Measurements from ENCODE around the gene WSCD1.

GRCh38 chr17:6100146-6100545 is 30.0 kb downstream of the WSCD1 start:
- TF ChIP-seq POLR2AphosphoS5 (IDR thresholded peaks at IDR 0.05; ENCODE audit: low read depth, low read length) (no peak), TAF1 (IDR thresholded peaks at IDR 0.05; ENCODE audit: borderline replicate concordance, insufficient read depth, low read length) (no peak), FOXP2 (optimal IDR thresholded peaks at IDR 0.05; ENCODE audit: borderline replicate concordance, extremely low read depth, extremely low read length, insufficient read depth) (no peak)
- TF ChIP-seq, protein P1, sequence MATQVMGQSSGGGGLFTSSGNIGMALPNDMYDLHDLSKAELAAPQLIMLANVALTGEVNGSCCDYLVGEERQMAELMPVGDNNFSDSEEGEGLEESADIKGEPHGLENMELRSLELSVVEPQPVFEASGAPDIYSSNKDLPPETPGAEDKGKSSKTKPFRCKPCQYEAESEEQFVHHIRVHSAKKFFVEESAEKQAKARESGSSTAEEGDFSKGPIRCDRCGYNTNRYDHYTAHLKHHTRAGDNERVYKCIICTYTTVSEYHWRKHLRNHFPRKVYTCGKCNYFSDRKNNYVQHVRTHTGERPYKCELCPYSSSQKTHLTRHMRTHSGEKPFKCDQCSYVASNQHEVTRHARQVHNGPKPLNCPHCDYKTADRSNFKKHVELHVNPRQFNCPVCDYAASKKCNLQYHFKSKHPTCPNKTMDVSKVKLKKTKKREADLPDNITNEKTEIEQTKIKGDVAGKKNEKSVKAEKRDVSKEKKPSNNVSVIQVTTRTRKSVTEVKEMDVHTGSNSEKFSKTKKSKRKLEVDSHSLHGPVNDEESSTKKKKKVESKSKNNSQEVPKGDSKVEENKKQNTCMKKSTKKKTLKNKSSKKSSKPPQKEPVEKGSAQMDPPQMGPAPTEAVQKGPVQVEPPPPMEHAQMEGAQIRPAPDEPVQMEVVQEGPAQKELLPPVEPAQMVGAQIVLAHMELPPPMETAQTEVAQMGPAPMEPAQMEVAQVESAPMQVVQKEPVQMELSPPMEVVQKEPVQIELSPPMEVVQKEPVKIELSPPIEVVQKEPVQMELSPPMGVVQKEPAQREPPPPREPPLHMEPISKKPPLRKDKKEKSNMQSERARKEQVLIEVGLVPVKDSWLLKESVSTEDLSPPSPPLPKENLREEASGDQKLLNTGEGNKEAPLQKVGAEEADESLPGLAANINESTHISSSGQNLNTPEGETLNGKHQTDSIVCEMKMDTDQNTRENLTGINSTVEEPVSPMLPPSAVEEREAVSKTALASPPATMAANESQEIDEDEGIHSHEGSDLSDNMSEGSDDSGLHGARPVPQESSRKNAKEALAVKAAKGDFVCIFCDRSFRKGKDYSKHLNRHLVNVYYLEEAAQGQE (IDR thresholded peaks at IDR 0.05; ENCODE audit: insufficient read depth in 1 of 2, low read depth in 2 of 2, low read length in 2 of 2): no peak
